LNCaP clone FGC (cell line): ENCODE measurements around the gene MYRIP.
"Not testable (repeated sequence)": the region's sequence is repeated elsewhere in the genome, so short reads cannot be mapped to it uniquely, and the experiment has no call there.

Experiments used
- DNase-seq: peaks from one replicate; pipeline ENCODE4 v3.0.0-alpha.2; 2011; ENCODE audit warnings: low read depth
- H3K4me3 ChIP-seq: 2 replicates; pipeline ENCODE4 v1.5.1; 2011; ENCODE audit warnings: mild to moderate bottlenecking, low read depth, low read length, control low read depth
- TF ChIP-seq, protein P1 (sequence below): IDR thresholded peaks from 2 replicates; pipeline ENCODE4 v1.5.1; 2012; ENCODE audit warnings: mild to moderate bottlenecking; ENCODE audit not compliant: control insufficient read depth, insufficient read depth; ENCODE audit errors: extremely low read depth

MYRIP gene

DNA sequence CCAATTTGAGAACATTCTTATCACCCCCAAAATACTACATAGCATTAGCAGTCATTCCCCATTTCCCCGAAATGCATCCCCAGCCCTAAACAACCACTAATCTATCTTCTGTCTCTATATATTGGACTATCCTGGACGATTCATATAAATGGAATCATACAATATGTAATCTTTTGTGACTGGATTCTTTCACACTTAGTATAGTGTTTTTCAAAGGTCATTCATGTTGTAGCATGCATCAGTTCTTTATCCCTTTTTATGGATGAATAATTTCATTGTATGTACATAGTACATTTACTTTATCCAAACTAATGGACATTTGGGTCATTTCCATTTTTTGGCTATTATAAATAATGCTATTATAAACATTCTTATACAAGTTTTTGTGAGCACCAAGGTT, 472.6 kb downstream of the MYRIP start:
- TF ChIP-seq, protein P1, sequence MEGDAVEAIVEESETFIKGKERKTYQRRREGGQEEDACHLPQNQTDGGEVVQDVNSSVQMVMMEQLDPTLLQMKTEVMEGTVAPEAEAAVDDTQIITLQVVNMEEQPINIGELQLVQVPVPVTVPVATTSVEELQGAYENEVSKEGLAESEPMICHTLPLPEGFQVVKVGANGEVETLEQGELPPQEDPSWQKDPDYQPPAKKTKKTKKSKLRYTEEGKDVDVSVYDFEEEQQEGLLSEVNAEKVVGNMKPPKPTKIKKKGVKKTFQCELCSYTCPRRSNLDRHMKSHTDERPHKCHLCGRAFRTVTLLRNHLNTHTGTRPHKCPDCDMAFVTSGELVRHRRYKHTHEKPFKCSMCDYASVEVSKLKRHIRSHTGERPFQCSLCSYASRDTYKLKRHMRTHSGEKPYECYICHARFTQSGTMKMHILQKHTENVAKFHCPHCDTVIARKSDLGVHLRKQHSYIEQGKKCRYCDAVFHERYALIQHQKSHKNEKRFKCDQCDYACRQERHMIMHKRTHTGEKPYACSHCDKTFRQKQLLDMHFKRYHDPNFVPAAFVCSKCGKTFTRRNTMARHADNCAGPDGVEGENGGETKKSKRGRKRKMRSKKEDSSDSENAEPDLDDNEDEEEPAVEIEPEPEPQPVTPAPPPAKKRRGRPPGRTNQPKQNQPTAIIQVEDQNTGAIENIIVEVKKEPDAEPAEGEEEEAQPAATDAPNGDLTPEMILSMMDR, result no peak
- DNase-seq, result no peak
- H3K4me3 ChIP-seq, result no peak overlapping the region

DNA sequence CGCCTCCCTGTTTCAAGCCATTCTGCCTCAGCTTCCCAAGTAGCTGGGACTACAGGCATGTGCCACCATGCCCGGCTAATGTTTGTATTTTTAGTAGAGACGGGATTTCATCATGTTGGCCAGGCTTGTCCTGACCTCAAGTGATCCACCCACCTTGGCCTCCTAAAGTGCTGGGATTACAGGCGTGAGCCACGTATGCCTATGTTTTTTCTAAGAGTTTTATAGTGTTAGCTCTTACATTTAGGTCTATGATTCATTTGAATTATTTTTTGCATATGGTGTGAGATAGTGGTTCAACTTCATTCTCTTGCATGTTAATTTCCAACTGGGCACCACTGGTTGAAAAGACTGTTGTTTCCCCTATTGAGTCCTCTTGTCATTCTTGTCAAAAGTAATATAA, 473.6 kb downstream of the MYRIP start:
- DNase-seq, H3K4me3 ChIP-seq: not testable (repeated sequence)

DNA sequence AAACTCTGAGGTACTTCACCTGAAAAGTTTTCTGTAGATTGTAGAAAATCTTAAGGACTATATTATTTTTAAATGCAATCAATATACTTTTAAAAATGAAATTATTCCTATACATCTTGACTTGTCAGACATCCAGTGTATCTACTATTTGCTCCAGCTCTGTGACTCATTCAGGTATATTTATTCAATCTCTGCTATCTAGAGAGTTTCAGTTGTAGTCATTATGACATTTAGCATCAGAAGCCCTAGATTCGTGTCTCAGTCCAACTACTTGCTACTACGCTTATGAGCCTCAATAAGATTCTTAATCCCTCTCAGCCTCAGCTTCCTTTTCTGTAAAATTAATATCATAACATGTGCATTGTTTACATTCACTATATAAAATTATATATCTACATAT, 477.8 kb downstream of the MYRIP start:
- no peak for DNase-seq
- no peak overlapping the region for H3K4me3 ChIP-seq
- TF ChIP-seq, protein P1, result no peak

DNA sequence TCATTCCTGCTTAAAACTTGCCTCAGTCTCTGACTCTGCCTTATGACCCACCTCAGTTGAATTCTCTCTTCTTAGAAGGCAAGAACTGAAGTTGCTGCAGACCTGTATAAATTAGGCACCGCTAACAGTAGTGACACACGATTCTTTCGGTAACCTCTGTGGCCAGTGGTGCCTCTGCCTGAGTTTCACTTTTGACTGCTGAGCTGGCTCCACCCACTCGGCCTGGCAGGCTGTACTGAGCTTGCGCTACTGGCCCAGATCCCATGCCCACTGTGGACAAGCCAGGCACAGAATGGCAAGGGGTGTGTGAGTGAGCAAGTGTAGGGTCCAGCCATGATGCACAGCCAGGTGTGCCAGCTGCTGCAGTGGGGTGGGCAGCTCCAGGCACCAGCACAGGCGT, 481.0 kb downstream of the MYRIP start:
- DNase-seq, result no peak
- TF ChIP-seq, protein P1, result no peak
- H3K4me3 ChIP-seq, result no peak overlapping the region

DNA sequence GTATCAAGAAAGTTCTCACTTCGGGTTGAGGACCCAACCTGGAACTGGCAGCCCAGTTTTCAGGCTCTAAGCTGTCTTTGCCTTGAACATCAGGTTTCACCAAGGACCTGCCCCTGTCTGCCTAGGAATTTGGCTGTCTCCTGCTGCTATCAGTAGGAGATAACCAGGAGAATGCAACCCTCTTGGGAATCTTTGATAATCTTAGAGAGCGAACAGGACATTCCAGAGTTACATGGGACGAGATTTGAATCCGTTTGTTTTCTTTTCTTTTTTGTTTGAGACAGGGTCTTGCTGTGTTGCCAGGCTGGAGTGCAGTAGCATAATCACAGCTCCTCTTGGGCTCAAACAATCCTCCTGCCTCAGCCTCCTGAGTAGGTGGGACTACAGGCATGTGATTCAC, 482.1 kb downstream of the MYRIP start:
- TF ChIP-seq, protein P1, result no peak
- H3K4me3 ChIP-seq, result no peak overlapping the region
- DNase-seq, result no peak

DNA sequence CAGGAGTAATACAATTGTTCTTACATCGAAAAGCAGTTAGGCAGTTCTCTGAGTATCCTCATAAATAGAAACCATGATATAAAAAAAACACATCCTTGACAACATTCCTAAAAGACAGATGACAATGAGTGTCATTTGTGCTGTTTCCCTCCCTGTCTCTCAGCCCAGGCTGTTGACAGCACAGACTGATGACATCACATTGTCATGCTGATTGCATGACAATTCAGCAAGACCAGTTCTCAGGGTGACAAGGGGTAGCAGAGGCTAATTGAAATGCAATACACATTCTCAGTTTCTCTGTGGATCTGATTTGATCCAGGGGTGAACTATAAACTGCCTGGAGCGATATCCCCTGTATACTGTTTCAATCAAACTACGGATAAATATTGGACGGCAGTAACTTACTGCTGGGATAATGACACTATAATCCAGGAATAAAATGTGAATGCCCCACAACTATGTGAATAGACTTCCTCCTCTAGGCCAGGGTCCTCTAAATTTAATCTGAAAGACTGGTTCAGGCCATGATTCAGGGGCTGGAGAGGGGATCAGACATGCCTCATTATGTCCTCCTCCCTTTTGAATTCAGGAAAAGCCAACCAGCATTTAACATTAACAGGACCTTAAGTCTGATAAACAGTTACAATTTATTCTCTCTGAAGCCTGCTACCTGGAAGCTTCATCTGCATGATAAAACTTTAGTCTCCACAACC, 483.4 kb downstream of the MYRIP start:
- DNase-seq, result no peak
- TF ChIP-seq, protein P1, result no peak
- no peak overlapping the region for H3K4me3 ChIP-seq

DNA sequence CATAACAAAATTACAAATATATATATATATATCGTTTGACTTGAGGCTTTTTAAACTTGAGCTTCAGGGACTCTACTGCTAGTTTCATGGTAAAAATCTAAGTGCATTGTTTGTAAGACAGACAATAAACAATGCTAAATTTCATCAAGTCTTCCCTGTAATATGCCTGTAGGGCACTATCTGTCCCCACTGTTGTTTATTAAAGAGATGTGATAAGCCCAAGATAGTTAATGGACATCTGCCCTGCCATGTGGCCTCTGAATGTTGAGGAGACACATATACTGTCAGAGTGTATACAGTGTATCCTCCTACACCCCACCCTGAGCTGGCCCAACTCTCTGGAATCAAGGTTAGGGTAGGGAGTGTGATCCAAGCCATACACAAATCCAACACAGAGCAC, 485.0 kb downstream of the MYRIP start:
- TF ChIP-seq, protein P1, result no peak
- no peak overlapping the region for H3K4me3 ChIP-seq

DNA sequence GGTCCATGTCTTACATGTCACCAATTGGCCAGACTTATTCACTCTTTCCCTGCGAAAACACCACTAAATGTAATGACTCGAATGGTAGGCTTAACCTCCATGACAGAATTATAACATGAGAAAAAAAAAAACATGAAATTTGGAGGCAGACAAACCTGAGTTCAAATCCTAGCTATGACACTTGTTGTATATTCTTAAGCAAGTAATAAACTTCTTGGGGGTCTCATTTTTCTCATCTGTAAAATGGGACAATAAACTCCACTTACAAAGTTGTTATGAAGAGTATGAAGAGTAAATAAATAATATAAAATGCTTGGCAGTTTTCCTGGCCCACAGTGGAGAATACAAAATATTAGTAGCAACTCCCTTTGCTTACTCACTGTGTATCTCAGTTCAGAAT, 488.7 kb downstream of the MYRIP start:
- TF ChIP-seq, protein P1, result no peak
- no peak for DNase-seq
- H3K4me3 ChIP-seq, result no peak overlapping the region

More for the DNA sequence above, 485.0 kb downstream of the MYRIP start:
- DNase-seq, result no peak
